Neural cell (in vitro differentiated cells): Measurements from ENCODE around the gene TBC1D16. TPM values are rescaled to one million over a fixed set of nuclear protein-coding genes. Genes with fewer than 3 reads are reported as not detected.
A peak's percentile ranks its signal among the peaks of the same experiment; 100 is the strongest.

Source experiments
- H2AFZ ChIP-seq: fragments of 200-600, 300-800 bp; sonication (generic), shearing (Covaris generic); 2 replicates; pipeline ENCODE4 v1.6.0; 2014; ENCODE audit warnings: low read depth, mild to moderate bottlenecking, antibody characterized with exemption, low read length, moderate library complexity
- H3F3A ChIP-seq: fragments of 200-600 bp; shearing (Covaris generic); 2 replicates; pipeline ENCODE4 v1.6.1; 2016; ENCODE audit warnings: mild to moderate bottlenecking, moderate library complexity, mixed read lengths, antibody characterized with exemption, low read length; ENCODE audit not compliant: insufficient read depth, poor library complexity, severe bottlenecking
- H3K27ac ChIP-seq: fragments of 200-600, 300-800 bp; sonication (generic), shearing (Covaris generic); 2 replicates; pipeline ENCODE4 v1.5.1; 2014; ENCODE audit warnings: mild to moderate bottlenecking, low read length, moderate library complexity
- H3K27me3 ChIP-seq: fragments of 300-800, 200-600 bp; sonication (generic), shearing (Covaris generic); 2 replicates; pipeline ENCODE4 v1.6.0; 2014; ENCODE audit warnings: mild to moderate bottlenecking, low read depth, low read length, moderate library complexity; ENCODE audit not compliant: insufficient read depth
- H3K36me3 ChIP-seq: fragments of 300-800, 200-600 bp; sonication (generic), shearing (Covaris generic); 2 replicates; pipeline ENCODE4 v1.5.1; 2014; ENCODE audit warnings: mild to moderate bottlenecking, antibody characterized with exemption, low read length, moderate library complexity; ENCODE audit not compliant: insufficient read depth
- H3K4me2 ChIP-seq: fragments of 300-800, 200-600 bp; sonication (generic), shearing (Covaris generic); 2 replicates; pipeline ENCODE4 v1.6.0; 2014; ENCODE audit warnings: mild to moderate bottlenecking, low read length
- H3K4me3 ChIP-seq: fragments of 300-800, 200-600 bp; sonication (generic), shearing (Covaris generic); 2 replicates; pipeline ENCODE4 v1.5.1; 2014; ENCODE audit warnings: mild to moderate bottlenecking, low read length, moderate library complexity
- H3K79me2 ChIP-seq: fragments of 200-600 bp; shearing (Covaris generic); replicated peaks from 2 replicates; pipeline ENCODE4 v1.6.0; 2014; ENCODE audit warnings: mild to moderate bottlenecking, low read length, moderate library complexity; ENCODE audit not compliant: insufficient read depth
- H3K9ac ChIP-seq: fragments of 300-800, 200-600 bp; sonication (generic), shearing (Covaris generic); 2 replicates; pipeline ENCODE4 v1.6.1; 2016; ENCODE audit warnings: mild to moderate bottlenecking, low read length, mixed read lengths
- H3K9me2 ChIP-seq: fragments of 200-600 bp; shearing (Covaris generic); 2 replicates; pipeline ENCODE4 v1.6.1; 2016; ENCODE audit warnings: mild to moderate bottlenecking, low read length, mixed read lengths; ENCODE audit not compliant: insufficient read depth
- H3K9me3 ChIP-seq: fragments of 200-600, 300-800 bp; sonication (generic), shearing (Covaris generic); 2 replicates; pipeline ENCODE4 v1.6.1; 2016; ENCODE audit warnings: mild to moderate bottlenecking, mixed run types, low read length, moderate library complexity, mixed read lengths
- H4K20me1 ChIP-seq: fragments of 200-600 bp; shearing (Covaris generic); 2 replicates; pipeline ENCODE4 v1.6.1; 2016; ENCODE audit warnings: mild to moderate bottlenecking, mixed run types; ENCODE audit not compliant: insufficient read depth
- CTCF ChIP-seq: fragments of 450-650 bp; IDR thresholded peaks from 2 replicates; pipeline ENCODE4 v1.5.1; 2014; ENCODE audit warnings: antibody characterized with exemption, mild to moderate bottlenecking, moderate library complexity; ENCODE audit not compliant: poor library complexity, severe bottlenecking
- EP300 ChIP-seq: fragments of 450-650 bp; conservative IDR thresholded peaks from 2 replicates; pipeline ENCODE4 v1.6.1; 2014; ENCODE audit warnings: antibody characterized with exemption, mild to moderate bottlenecking, moderate library complexity; ENCODE audit not compliant: poor library complexity, severe bottlenecking
- EZH2 ChIP-seq: fragments of 200-600, 300-800 bp; shearing (Covaris generic), sonication (generic); IDR thresholded peaks from 2 replicates; pipeline ENCODE4 v1.6.1; 2014; ENCODE audit warnings: antibody characterized with exemption, low read length, borderline replicate concordance, mild to moderate bottlenecking; ENCODE audit not compliant: insufficient read depth, poor library complexity, severe bottlenecking
- MXI1 ChIP-seq: fragments of 450-650 bp; conservative IDR thresholded peaks from 2 replicates; pipeline ENCODE4 v1.6.1; 2014; ENCODE audit warnings: antibody characterized with exemption, mild to moderate bottlenecking; ENCODE audit not compliant: poor library complexity, severe bottlenecking
- POLR2AphosphoS5 ChIP-seq: IDR thresholded peaks from 2 replicates; pipeline ENCODE4 v1.6.1; 2012
- RAD21 ChIP-seq: fragments of 450-650 bp; conservative IDR thresholded peaks from 2 replicates; pipeline ENCODE4 v1.6.1; 2014; ENCODE audit warnings: antibody characterized with exemption, mild to moderate bottlenecking, moderate library complexity
- REST ChIP-seq: IDR thresholded peaks from 2 replicates; pipeline ENCODE4 v1.6.1; 2012; ENCODE audit warnings: borderline replicate concordance
- SMC3 ChIP-seq: fragments of 450-650 bp; conservative IDR thresholded peaks from 2 replicates; pipeline ENCODE4 v1.6.1; 2014; ENCODE audit warnings: antibody characterized with exemption, mild to moderate bottlenecking, moderate library complexity; ENCODE audit not compliant: poor library complexity
- TAF1 ChIP-seq: IDR thresholded peaks from 2 replicates; pipeline ENCODE4 v1.6.1; 2012; ENCODE audit warnings: low read depth
- polyA plus RNA-seq: library from polyadenylated mRNA; depleted of rRNA; stranded (reverse); fragments of >200 nt; gene quantifications from 2 replicates; pipeline ENCODE4 v1.2.3, GENCODE V29; 2014

The TBC1D16 gene
- polyA plus RNA-seq, 1 donor from 2014 or later, result 19.8 TPM

- H3K36me3 ChIP-seq, result peaks cover 4% of the 10 kb centered on the region
- H3K27ac ChIP-seq, result peak overlapping the region; percentile 12
- no peak overlapping the region for H3K4me2 ChIP-seq
- TF ChIP-seq EP300, result no peak
- TF ChIP-seq TAF1, result no peak
- no peak for TF ChIP-seq REST
- TF ChIP-seq POLR2AphosphoS5, result no peak
- no peak for TF ChIP-seq RAD21
- no peak for TF ChIP-seq CTCF
- TF ChIP-seq SMC3, result no peak
- no peak for TF ChIP-seq MXI1
- TF ChIP-seq EZH2, result no peak
- H3F3A ChIP-seq, result peaks cover 12% of the 10 kb centered on the region
- H3K9me3 ChIP-seq, result no peaks in the 10 kb centered on the region
- no peak overlapping the region for H2AFZ ChIP-seq
- H3K27me3 ChIP-seq, result no peaks in the 10 kb centered on the region
- no peaks in the 10 kb centered on the region for H4K20me1 ChIP-seq
- H3K79me2 ChIP-seq, result no peaks in the 10 kb centered on the region
- H3K9ac ChIP-seq, result no peak overlapping the region
- H3K9me2 ChIP-seq, result no peaks in the 10 kb centered on the region
- no peak overlapping the region for H3K4me3 ChIP-seq
Measured at GRCh38 chr17:79947351-79948031, 88.2 kb downstream of the TBC1D16 start.

GRCh38 chr17:79946352-79947231 lies 89.1 kb downstream of the TBC1D16 start:
- peaks cover 4% of the 10 kb centered on the region for H3K36me3 ChIP-seq
- H3K9me3 ChIP-seq, result no peaks in the 10 kb centered on the region

More at GRCh38 chr17:79946352-79947231, 89.1 kb downstream of the TBC1D16 start:
- Histone ChIP-seq H3K9ac (no peak overlapping the region), H3K4me3 (no peak overlapping the region), H4K20me1 (no peaks in the 10 kb centered on the region), H3K27me3 (no peaks in the 10 kb centered on the region), H2AFZ (no peak overlapping the region), H3F3A (peaks cover 8% of the 10 kb centered on the region), H3K4me2 (no peak overlapping the region), H3K9me2 (no peaks in the 10 kb centered on the region), H3K79me2 (no peaks in the 10 kb centered on the region), H3K27ac (no peak overlapping the region)
- TF ChIP-seq RAD21 (no peak), SMC3 (no peak), TAF1 (no peak), CTCF (no peak), EZH2 (no peak), MXI1 (no peak)
